Kidney (tissue), 14 donors: ENCODE data around the gene MYMK. TPM values are rescaled to one million over a fixed set of nuclear protein-coding genes. Genes with fewer than 3 reads are reported as not detected.

Experiments
- DNase-seq, 5 donors: peaks; one replicate each; pipeline ENCODE4 v3.0.0-alpha.2; 2013 to 2020
- FAIRE-seq: peaks from 2 replicates; lab custom pipeline; 2012; peaks lifted over from hg19 to GRCh38; lab: Jason Lieb, UNC
- H3K27ac ChIP-seq, 2 donors: one replicate each; pipeline ENCODE4 v1.7.0; 2013; ENCODE audit warnings: low read depth in 2 of 2, low read length in 2 of 2, inconsistent platforms in 1 of 2
- H3K27me3 ChIP-seq: one replicate; pipeline ENCODE4 v1.7.1; 2013; ENCODE audit warnings: low read length, inconsistent platforms; ENCODE audit not compliant: control insufficient read depth, insufficient read depth
- H3K36me3 ChIP-seq, 3 donors: one replicate each; pipeline versions ENCODE4 v1.7.0 to v1.7.1; 2013; ENCODE audit warnings: low read length in 3 of 3, control low read depth in 1 of 3, inconsistent platforms in 1 of 3; ENCODE audit not compliant: insufficient read depth in 3 of 3, control insufficient read depth in 2 of 3
- H3K4me1 ChIP-seq, 3 donors: one replicate each; pipeline versions ENCODE4 v1.7.0 to v1.7.1; 2013; ENCODE audit warnings: low read length in 3 of 3, inconsistent platforms in 1 of 3, low read depth in 1 of 3; ENCODE audit not compliant: control insufficient read depth in 2 of 3, insufficient read depth in 2 of 3
- H3K4me3 ChIP-seq, 3 donors: one replicate each; pipeline versions ENCODE4 v1.7.0 to v1.8.1; 2013; ENCODE audit warnings: low read length in 3 of 3, control low read depth in 1 of 3, inconsistent platforms in 1 of 3
- H3K9ac ChIP-seq, 3 donors: one replicate each; pipeline versions ENCODE4 v1.7.0 to v1.7.1; 2013; ENCODE audit warnings: low read length in 3 of 3, control low read depth in 1 of 3, inconsistent platforms in 1 of 3
- H3K9me3 ChIP-seq, 3 donors: one replicate each; pipeline versions ENCODE4 v1.7.0 to v1.7.1; 2013; ENCODE audit warnings: low read length in 3 of 3, control low read depth in 1 of 3, inconsistent platforms in 1 of 3; ENCODE audit not compliant: control insufficient read depth in 2 of 3, insufficient read depth in 1 of 3
- CTCF ChIP-seq: IDR thresholded peaks from 3 replicates; pipeline ENCODE4 v1.5.1; 2012; ENCODE audit warnings: mild to moderate bottlenecking, moderate library complexity, borderline replicate concordance; ENCODE audit not compliant: insufficient read depth; ENCODE audit errors: extremely low read depth
- intact Hi-C: fragments of 100-400 bp; cut with DNase I; formaldehyde crosslinking; loops from one replicate; pipeline ENCODE4 v1.11.1; 2022
- polyA plus RNA-seq: library from polyadenylated mRNA; stranded (reverse); fragments of 350-450 nt; fragmentation: Illumina TruSeq; extraction: RNeasy Lipid Tissue Mini Kit (QIAGEN cat#74804); gene quantifications from one replicate; pipeline ENCODE4 v1.2.3, GENCODE V29; 2014; ENCODE audit warnings: low read depth, low replicate concordance; ENCODE audit not compliant: insufficient read depth
- total RNA-seq: library from RNA; stranded (reverse); fragmentation: NEBNext Ultra II Directional; extraction: Animal tissue kit (Norgen Biotek cat#: 25700); gene quantifications from one replicate; pipeline ENCODE4 v1.2.1, GENCODE V29; 2021
- donor health status: control.
- donor health status: control.
- donor health status: control.
- donor health status: control.
- donor health status: control.
- donor health status: DM: yes; HTN: yes; CAD: no.
- donor health status: Normal renal cell carcinoma (clear cell type).

Gene MYMK
- total and polyA plus RNA-seq, 2 donors from 2014 or later = not detected

GRCh38 chr9:133516961-133517350, 7.8 kb downstream of the MYMK start:
- no peak overlapping the region for H3K27ac ChIP-seq
- no peaks in the 10 kb centered on the region for H3K27me3 ChIP-seq
- no peak overlapping the region for H3K9ac ChIP-seq
- intact Hi-C loops = no loop called here
- peaks cover 0 to 24% (median 9%) of the 10 kb centered on the region in 3 donors for H3K4me1 ChIP-seq
- no peak for TF ChIP-seq CTCF
- FAIRE-seq = no peak
- H3K4me3 ChIP-seq = no peak overlapping the region
- no peaks in the 10 kb centered on the region for H3K36me3 ChIP-seq
- no peaks in the 10 kb centered on the region for H3K9me3 ChIP-seq
- DNase-seq = peak in 1 of 5 donors; percentile 39

DNA sequence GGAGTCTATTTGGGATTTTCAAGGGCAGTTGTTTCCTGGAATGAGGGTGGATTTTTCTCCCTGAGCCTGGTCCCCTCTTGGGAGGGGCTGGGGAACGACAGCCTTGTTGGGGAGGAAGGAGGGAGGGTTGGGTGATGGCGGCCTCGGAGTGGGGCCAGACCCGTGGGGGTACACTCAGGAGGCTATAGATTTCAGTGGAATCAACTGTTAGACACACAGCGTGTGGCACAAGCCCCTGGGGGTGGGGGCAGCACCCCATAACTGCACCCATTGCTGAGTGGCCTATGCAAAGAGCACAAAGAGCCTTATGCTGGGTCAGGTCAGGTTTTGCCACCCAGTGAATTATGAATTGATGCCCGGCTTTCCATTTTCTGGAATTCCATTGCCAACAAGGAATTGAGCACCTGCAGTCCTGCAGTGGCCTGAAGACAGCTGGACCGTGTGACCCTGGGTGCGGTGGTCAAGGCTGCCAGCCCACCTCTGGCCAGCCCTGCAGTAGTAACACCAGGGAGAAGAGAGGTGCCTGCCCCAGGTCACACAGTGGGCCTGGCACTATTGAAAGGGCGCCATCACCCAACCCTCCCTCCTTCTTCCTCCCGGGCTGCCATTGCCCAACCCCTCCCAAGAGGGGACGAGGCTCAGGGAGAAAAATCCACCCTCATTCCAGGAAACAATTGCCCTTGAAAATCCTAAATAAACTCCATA, 8.4 kb downstream of the MYMK start:
- intact Hi-C loops = no loop called here
- Histone ChIP-seq H3K4me1 (peaks cover 0 to 18% (median 9%) of the 10 kb centered on the region in 3 donors), H3K4me3 (no peak overlapping the region), H3K27me3 (no peaks in the 10 kb centered on the region), H3K9ac (no peak overlapping the region), H3K9me3 (no peaks in the 10 kb centered on the region), H3K27ac (no peak overlapping the region), H3K36me3 (no peaks in the 10 kb centered on the region)
- DNase-seq (peak in 1 of 5 donors; percentile 62), FAIRE-seq (no peak)
- no peak for TF ChIP-seq CTCF

GRCh38 chr9:133515615-133516255, 9.0 kb downstream of the MYMK start:
- intact Hi-C loops = no loop called here
- FAIRE-seq = no peak
- peak in 1 of 5 donors; percentile 56 for DNase-seq
- Histone ChIP-seq H3K4me3 (no peak overlapping the region), H3K9ac (no peak overlapping the region), H3K27ac (no peak overlapping the region), H3K9me3 (no peaks in the 10 kb centered on the region), H3K27me3 (no peaks in the 10 kb centered on the region), H3K36me3 (no peaks in the 10 kb centered on the region), H3K4me1 (peaks cover 0 to 14% (median 6%) of the 10 kb centered on the region in 3 donors)
- no peak for TF ChIP-seq CTCF
